Mucosa of stomach (tissue), 1 donor: Measurements from ENCODE around the gene ATL2.
"Not testable (repeated sequence)": the region's sequence is repeated elsewhere in the genome, so short reads cannot be mapped to it uniquely, and the experiment has no call there.

Source experiments
- H3K27me3 ChIP-seq: one replicate; pipeline ENCODE4 v1.7.0; 2013; ENCODE audit warnings: mild to moderate bottlenecking, low read length; ENCODE audit not compliant: control insufficient read depth, insufficient read depth
- H3K36me3 ChIP-seq: one replicate; pipeline ENCODE4 v1.7.0; 2013; ENCODE audit warnings: low read length; ENCODE audit not compliant: control insufficient read depth, insufficient read depth
- H3K4me1 ChIP-seq: one replicate; pipeline ENCODE4 v1.7.0; 2013; ENCODE audit warnings: mild to moderate bottlenecking, low read length; ENCODE audit not compliant: control insufficient read depth, insufficient read depth
- H3K4me3 ChIP-seq: one replicate; pipeline ENCODE4 v1.7.0; 2013; ENCODE audit warnings: low read length
- H3K9ac ChIP-seq: one replicate; pipeline ENCODE4 v1.7.0; 2013; ENCODE audit warnings: mild to moderate bottlenecking, low read length, moderate library complexity
- H3K9me3 ChIP-seq: one replicate; pipeline ENCODE4 v1.7.0; 2013; ENCODE audit warnings: mild to moderate bottlenecking, low read length, moderate library complexity; ENCODE audit not compliant: control insufficient read depth
- donor health status: Pancreatic carcinoma.

ATL2 gene

GRCh38 chr2:38263293-38263692, 113.8 kb downstream of the ATL2 start:
- Histone ChIP-seq H3K9ac (no peak overlapping the region), H3K9me3 (no peaks in the 10 kb centered on the region), H3K36me3 (no peaks in the 10 kb centered on the region), H3K4me1 (no peaks in the 10 kb centered on the region), H3K4me3 (no peak overlapping the region), H3K27me3 (no peaks in the 10 kb centered on the region)

GRCh38 chr2:38262069-38262871, 114.8 kb downstream of the ATL2 start:
- Histone ChIP-seq H3K4me1 (no peaks in the 10 kb centered on the region), H3K9me3 (no peaks in the 10 kb centered on the region), H3K9ac (no peak overlapping the region), H3K27me3 (no peaks in the 10 kb centered on the region), H3K4me3 (no peak overlapping the region), H3K36me3 (no peaks in the 10 kb centered on the region)

DNA sequence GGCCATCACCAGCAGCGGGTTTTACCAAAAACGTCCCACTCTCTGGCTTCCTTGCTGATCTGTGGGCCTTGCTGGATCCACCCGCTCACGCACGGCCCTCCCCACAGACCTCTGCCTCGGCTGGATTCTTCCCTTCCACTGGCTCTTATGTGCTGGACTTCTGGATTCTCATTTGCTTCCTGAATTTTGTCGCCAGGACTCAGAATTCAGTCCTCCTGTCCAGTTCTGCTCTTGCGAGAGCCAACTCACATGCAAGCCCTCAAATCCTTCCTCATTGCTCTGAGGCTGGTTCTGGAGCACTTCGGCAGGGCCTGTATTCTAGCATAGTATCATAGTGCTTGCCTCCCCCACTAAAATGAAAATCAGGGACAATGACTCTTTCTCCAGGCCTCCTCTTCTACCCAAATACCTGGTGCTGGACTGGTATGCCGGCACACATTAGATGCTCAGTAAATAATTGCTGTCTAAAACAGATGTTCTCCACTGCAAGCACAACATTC, 115.5 kb downstream of the ATL2 start:
- Histone ChIP-seq H3K36me3 (no peaks in the 10 kb centered on the region), H3K9me3 (no peaks in the 10 kb centered on the region), H3K9ac (no peak overlapping the region), H3K4me1 (no peaks in the 10 kb centered on the region), H3K4me3 (no peak overlapping the region), H3K27me3 (no peaks in the 10 kb centered on the region)

- Histone ChIP-seq H3K4me3 (no peak overlapping the region), H3K9ac (no peak overlapping the region), H3K36me3 (no peaks in the 10 kb centered on the region), H3K9me3 (no peaks in the 10 kb centered on the region), H3K4me1 (no peaks in the 10 kb centered on the region), H3K27me3 (no peaks in the 10 kb centered on the region)
Observed at GRCh38 chr2:38260972-38261371, 116.1 kb downstream of the ATL2 start.

DNA sequence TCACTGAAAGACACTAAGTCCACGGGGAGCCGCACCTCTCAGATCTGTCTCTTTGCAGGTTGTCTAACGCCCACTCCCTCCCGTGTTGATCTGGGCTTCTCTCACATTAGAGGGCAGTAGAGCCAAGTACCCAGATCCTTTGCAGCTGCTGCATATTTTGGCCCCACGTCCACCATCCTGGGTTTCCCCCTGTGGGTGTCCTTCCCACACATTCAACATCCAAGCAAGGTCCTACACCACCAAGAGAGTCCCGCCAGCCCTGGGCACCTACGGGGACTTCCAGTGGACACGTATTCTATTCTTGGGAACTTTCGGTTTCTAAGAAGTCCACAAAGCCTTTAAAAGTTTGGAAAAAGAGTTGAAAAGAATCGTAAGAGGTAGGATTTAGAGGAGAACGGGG, 116.6 kb downstream of the ATL2 start:
- Histone ChIP-seq H3K36me3 (no peaks in the 10 kb centered on the region), H3K9ac (no peak overlapping the region), H3K27me3 (no peaks in the 10 kb centered on the region), H3K9me3 (no peaks in the 10 kb centered on the region), H3K4me1 (no peaks in the 10 kb centered on the region), H3K4me3 (no peak overlapping the region)

DNA sequence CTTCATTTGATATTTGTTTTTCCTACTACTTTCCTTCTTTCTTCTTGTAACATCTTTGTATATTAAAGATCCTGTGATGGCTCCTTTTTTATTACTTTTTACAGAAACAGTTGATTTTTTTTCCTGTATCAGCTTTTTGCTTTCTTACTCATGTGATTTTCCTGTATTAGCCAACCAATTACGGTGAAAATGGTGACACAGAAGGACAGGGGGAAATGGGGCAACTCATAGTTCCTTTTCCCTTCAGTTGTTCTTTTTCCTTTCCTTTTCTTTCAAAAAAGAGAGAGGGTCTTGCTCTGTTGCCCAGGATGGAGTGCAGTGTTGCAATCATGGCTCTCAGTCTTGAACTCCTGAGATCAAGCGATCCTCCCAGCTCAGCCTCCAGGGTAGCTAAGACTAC, 117.8 kb downstream of the ATL2 start:
- no peaks in the 10 kb centered on the region for H3K9me3 ChIP-seq
- H3K27me3 ChIP-seq = no peaks in the 10 kb centered on the region
- H3K9ac ChIP-seq = no peak overlapping the region
- no peak overlapping the region for H3K4me3 ChIP-seq
- no peaks in the 10 kb centered on the region for H3K4me1 ChIP-seq
- no peaks in the 10 kb centered on the region for H3K36me3 ChIP-seq

DNA sequence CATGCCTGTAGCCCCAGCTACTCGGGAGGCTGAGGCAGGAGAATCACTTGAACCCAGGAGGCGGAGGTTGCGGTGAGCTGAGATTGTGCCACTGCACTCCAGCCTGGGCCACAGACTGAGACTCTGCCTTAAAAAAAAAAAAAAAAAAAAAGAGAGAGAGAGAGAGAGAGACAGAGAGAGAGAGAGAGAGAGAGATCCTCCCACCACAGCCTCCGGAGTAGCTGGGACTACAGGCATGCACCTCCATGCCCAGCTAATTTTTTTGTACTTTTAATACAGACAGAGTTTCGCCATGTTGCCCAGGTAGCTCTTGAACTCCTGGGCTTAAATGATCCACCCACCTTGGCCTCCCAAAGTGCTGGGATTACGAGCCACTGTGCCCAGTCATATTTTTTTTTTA, 119.4 kb downstream of the ATL2 start:
- H3K4me3 ChIP-seq, H3K4me1 ChIP-seq, H3K9ac ChIP-seq, H3K9me3 ChIP-seq, H3K27me3 ChIP-seq, H3K36me3 ChIP-seq: not testable (repeated sequence)

- Histone ChIP-seq H3K9ac (no peak overlapping the region), H3K36me3 (no peaks in the 10 kb centered on the region), H3K4me1 (no peaks in the 10 kb centered on the region), H3K27me3 (no peaks in the 10 kb centered on the region), H3K9me3 (no peaks in the 10 kb centered on the region), H3K4me3 (no peak overlapping the region)
Observed at GRCh38 chr2:38256610-38257009, 120.5 kb downstream of the ATL2 start.

GRCh38 chr2:38255211-38255610, 121.9 kb downstream of the ATL2 start:
- Histone ChIP-seq H3K9me3 (no peaks in the 10 kb centered on the region), H3K36me3 (no peaks in the 10 kb centered on the region), H3K9ac (no peak overlapping the region), H3K27me3 (no peaks in the 10 kb centered on the region), H3K4me3 (no peak overlapping the region), H3K4me1 (no peaks in the 10 kb centered on the region)

- H3K9ac ChIP-seq = no peak overlapping the region
- H3K36me3 ChIP-seq = no peaks in the 10 kb centered on the region
- H3K4me3 ChIP-seq = no peak overlapping the region
- H3K4me1 ChIP-seq = no peaks in the 10 kb centered on the region
- H3K9me3 ChIP-seq = no peaks in the 10 kb centered on the region
- no peaks in the 10 kb centered on the region for H3K27me3 ChIP-seq
Observed at GRCh38 chr2:38254796-38255195, 122.3 kb downstream of the ATL2 start.

DNA sequence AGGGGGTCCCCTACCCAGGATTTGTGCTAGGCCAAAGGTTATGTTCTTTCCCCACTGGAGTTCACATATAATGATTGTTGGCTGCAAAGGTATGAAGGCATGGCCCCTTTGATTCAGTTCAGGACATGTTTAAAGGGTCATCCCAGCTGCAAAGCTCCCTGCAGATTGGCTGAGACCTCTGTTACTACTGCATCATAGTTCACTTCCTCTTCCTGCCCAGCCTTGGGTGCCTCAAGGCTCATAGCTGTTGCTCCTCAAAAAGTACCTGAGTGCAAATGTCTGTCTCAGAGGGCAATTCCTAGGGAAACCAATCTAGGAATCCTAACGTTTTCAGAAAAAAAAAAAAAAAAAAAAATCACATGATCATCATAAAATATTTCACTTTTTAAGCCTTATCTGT, 125.1 kb downstream of the ATL2 start:
- Histone ChIP-seq H3K4me1 (no peaks in the 10 kb centered on the region), H3K4me3 (no peak overlapping the region), H3K27me3 (no peaks in the 10 kb centered on the region), H3K9me3 (no peaks in the 10 kb centered on the region), H3K36me3 (no peaks in the 10 kb centered on the region), H3K9ac (no peak overlapping the region)

DNA sequence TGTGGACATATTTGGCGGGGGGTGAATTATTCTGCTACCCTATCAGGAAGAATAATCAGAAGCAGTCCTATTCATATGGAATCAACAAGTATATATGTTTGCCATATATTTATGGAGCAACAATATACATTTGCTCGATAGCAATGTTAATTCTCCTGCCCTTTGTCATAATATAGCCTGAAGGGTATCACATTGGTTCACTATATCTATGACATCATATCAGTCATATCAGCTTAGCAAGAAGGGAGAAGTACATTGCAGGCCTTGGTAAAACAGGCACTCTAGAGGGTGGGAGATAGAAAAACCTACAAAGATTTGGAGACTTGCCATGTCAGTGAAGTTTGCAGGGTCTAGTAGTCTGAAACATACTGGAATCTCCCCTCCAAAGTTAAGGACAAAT, 128.4 kb downstream of the ATL2 start:
- no peaks in the 10 kb centered on the region for H3K27me3 ChIP-seq
- no peaks in the 10 kb centered on the region for H3K36me3 ChIP-seq
- H3K4me3 ChIP-seq = no peak overlapping the region

DNA sequence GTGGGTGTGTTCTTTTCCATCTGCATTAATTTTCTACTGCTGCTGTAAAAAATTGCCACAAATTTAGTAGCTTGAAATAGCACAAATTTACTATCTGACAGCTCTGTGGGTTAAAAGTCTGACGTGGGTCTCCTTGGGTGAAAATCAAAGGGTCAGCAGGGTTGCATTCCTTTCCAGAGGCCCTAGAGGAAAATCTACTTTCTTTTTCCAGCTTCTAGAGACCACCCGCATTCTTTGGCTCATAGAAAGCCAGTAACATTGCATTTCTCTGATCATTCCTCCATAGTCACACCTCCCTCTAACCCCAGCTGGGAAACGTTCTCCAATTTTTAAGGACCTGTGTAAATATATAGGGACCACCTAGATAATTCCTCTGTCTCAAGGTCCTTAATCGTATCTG, 128.8 kb downstream of the ATL2 start:
- no peak overlapping the region for H3K4me3 ChIP-seq
- H3K9ac ChIP-seq = no peak overlapping the region
- no peaks in the 10 kb centered on the region for H3K27me3 ChIP-seq
- no peaks in the 10 kb centered on the region for H3K9me3 ChIP-seq
- H3K36me3 ChIP-seq = no peaks in the 10 kb centered on the region
- no peaks in the 10 kb centered on the region for H3K4me1 ChIP-seq

More for the DNA sequence above, 128.4 kb downstream of the ATL2 start:
- H3K9me3 ChIP-seq = no peaks in the 10 kb centered on the region
- no peaks in the 10 kb centered on the region for H3K4me1 ChIP-seq
- H3K9ac ChIP-seq = no peak overlapping the region
